Measurements from ENCODE around the gene CRYGB. TPM values are rescaled to one million over a fixed set of nuclear protein-coding genes. Genes with fewer than 3 reads are reported as not detected.

CRYGB gene
- total RNA-seq, 4 donors from 2014 or later: not detected

GRCh38 chr2:208186893-208187292, 40.9 kb upstream of the CRYGB start:
- Histone ChIP-seq H3K27me3 (no peaks in the 10 kb centered on the region), H3K4me1 (no peaks in the 10 kb centered on the region), H3K4me3 (no peak overlapping the region), H3K27ac (no peak overlapping the region), H3K36me3 (no peaks in the 10 kb centered on the region), H3K9me3 (no peaks in the 10 kb centered on the region)
- TF ChIP-seq POLR2A (IDR thresholded peaks at IDR 0.05): no peak
- TF ChIP-seq CTCF (IDR thresholded peaks at IDR 0.05): no peak
- no peak for DNase-seq

- no peak overlapping the region for H3K27ac ChIP-seq
Observed at GRCh38 chr2:208186465-208186864, 40.5 kb upstream of the CRYGB start.

GRCh38 chr2:208183972-208184705, 38.2 kb upstream of the CRYGB start:
- Histone ChIP-seq H3K4me1 (no peaks in the 10 kb centered on the region), H3K9me3 (no peaks in the 10 kb centered on the region), H3K27me3 (no peaks in the 10 kb centered on the region), H3K36me3 (no peaks in the 10 kb centered on the region), H3K4me3 (no peak overlapping the region), H3K27ac (no peak overlapping the region)
- TF ChIP-seq POLR2A (IDR thresholded peaks at IDR 0.05): no peak
- no peak for TF ChIP-seq CTCF (IDR thresholded peaks at IDR 0.05)
- no peak for DNase-seq

More at GRCh38 chr2:208186465-208186864, 40.5 kb upstream of the CRYGB start:
- no peaks in the 10 kb centered on the region for H3K4me1 ChIP-seq
- no peak for DNase-seq
- no peak overlapping the region for H3K4me3 ChIP-seq
- TF ChIP-seq CTCF (IDR thresholded peaks at IDR 0.05): no peak
- TF ChIP-seq POLR2A (IDR thresholded peaks at IDR 0.05): no peak
- no peaks in the 10 kb centered on the region for H3K27me3 ChIP-seq
- no peaks in the 10 kb centered on the region for H3K36me3 ChIP-seq
- no peaks in the 10 kb centered on the region for H3K9me3 ChIP-seq

GRCh38 chr2:208183526-208183925, 37.6 kb upstream of the CRYGB start:
- H3K4me1 ChIP-seq: no peaks in the 10 kb centered on the region
- no peaks in the 10 kb centered on the region for H3K9me3 ChIP-seq
- H3K27ac ChIP-seq: no peak overlapping the region
- no peaks in the 10 kb centered on the region for H3K27me3 ChIP-seq
- DNase-seq: no peak
- TF ChIP-seq POLR2A (IDR thresholded peaks at IDR 0.05): no peak
- no peak for TF ChIP-seq CTCF (IDR thresholded peaks at IDR 0.05)
- no peaks in the 10 kb centered on the region for H3K36me3 ChIP-seq
- no peak overlapping the region for H3K4me3 ChIP-seq

- no peak overlapping the region for H3K27ac ChIP-seq
Observed at GRCh38 chr2:208182835-208183234, 36.9 kb upstream of the CRYGB start.

More at GRCh38 chr2:208182835-208183234, 36.9 kb upstream of the CRYGB start:
- TF ChIP-seq CTCF (IDR thresholded peaks at IDR 0.05) (no peak), POLR2A (IDR thresholded peaks at IDR 0.05) (no peak)
- H3K4me3 ChIP-seq: no peak overlapping the region
- no peaks in the 10 kb centered on the region for H3K9me3 ChIP-seq
- no peak for DNase-seq
- no peaks in the 10 kb centered on the region for H3K36me3 ChIP-seq
- H3K4me1 ChIP-seq: no peaks in the 10 kb centered on the region
- no peaks in the 10 kb centered on the region for H3K27me3 ChIP-seq

All from Peyer's patch (tissue), 4 donors.